Measurements from ENCODE around the gene C1QC.

The C1QC gene

DNA sequence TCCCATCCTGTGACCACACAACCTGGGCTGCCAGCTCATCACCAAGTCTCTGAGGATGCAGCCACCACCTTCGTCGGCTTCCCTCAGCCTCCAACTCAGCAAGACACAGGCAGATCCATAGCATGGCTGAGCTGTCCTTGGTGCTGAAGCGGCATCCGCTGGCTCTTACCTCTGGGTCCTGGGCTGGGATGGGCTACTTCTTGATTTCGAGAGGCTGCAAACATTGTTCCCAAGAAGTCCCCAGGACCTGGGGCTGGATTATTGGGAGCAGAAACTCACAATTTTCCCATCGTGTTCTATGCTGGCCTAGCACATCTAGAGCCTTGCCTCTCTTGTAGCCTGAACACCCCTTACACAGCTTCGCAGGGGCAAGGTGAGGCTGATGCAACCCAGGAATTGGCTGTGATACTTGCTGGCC is 31.9 kb upstream of the C1QC start:
- TF ChIP-seq, protein P1, sequence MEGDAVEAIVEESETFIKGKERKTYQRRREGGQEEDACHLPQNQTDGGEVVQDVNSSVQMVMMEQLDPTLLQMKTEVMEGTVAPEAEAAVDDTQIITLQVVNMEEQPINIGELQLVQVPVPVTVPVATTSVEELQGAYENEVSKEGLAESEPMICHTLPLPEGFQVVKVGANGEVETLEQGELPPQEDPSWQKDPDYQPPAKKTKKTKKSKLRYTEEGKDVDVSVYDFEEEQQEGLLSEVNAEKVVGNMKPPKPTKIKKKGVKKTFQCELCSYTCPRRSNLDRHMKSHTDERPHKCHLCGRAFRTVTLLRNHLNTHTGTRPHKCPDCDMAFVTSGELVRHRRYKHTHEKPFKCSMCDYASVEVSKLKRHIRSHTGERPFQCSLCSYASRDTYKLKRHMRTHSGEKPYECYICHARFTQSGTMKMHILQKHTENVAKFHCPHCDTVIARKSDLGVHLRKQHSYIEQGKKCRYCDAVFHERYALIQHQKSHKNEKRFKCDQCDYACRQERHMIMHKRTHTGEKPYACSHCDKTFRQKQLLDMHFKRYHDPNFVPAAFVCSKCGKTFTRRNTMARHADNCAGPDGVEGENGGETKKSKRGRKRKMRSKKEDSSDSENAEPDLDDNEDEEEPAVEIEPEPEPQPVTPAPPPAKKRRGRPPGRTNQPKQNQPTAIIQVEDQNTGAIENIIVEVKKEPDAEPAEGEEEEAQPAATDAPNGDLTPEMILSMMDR (conservative IDR thresholded peaks at IDR 0.05), result no peak

DNA sequence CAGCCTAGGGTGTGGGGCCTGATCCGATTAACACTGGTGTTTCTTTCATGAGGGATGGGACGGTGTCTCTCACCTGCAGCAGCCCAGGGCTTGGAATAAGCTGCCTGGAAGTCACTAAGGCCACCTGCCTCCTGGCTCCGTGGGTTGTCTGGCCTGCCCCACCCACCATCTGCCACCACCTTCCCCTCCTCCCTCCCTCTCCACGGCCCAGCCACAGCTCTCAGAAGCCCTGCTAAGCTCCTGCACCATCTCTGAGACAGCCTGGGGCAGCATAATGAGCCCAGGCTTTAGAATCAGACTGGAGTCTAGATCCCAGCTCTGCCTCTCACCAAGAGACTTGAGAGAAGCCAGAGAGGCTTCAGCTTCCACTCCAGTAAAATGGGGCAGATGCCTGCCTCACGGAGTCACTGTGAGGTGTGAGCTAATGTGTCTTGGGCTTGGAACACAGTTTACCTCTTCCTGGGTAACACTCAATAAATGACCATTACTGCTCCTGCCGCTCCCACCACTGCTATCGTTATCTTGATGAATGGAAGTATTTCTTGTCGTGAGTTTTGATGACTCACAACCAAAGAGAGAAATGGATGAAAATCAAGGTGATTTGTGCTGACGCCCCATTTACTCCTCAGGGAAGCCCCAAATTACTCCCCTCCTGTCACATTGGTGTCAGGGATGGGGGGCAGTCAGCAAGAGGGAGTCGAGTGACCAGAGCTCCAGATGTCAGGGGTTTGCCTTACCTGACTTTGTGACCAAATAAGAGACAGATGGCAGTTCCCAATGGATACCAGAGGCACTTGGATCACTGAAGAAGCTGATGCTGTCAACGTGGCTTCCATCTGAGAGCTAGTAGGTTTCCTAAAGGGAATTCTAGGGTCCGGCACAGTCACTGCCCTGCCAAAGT is 30.5 kb upstream of the C1QC start:
- no peak overlapping the region for H3K27ac ChIP-seq
- TF ChIP-seq, protein P1 (conservative IDR thresholded peaks at IDR 0.05), result no peak

More for the DNA sequence above, 31.9 kb upstream of the C1QC start:
- H3K27ac ChIP-seq, result no peak overlapping the region

DNA sequence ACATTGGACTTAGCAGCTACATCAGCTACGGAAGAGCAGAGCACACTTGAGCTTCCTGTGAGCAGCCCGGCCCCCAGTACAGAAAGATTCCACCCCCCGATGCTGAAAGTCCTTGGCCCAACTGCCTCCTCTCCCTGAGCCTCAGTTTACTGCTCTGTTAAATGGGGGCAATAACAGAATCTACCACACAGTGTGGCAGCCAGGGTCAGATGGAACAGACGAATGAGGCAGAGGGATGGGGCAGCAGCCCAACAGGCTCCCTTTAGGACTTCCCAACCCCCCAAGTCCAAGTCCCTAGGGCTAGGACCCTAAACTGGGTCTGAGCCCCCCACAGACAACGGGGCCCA is 29.9 kb upstream of the C1QC start:
- TF ChIP-seq, protein P1 (conservative IDR thresholded peaks at IDR 0.05), result no peak
- no peak overlapping the region for H3K27ac ChIP-seq

DNA sequence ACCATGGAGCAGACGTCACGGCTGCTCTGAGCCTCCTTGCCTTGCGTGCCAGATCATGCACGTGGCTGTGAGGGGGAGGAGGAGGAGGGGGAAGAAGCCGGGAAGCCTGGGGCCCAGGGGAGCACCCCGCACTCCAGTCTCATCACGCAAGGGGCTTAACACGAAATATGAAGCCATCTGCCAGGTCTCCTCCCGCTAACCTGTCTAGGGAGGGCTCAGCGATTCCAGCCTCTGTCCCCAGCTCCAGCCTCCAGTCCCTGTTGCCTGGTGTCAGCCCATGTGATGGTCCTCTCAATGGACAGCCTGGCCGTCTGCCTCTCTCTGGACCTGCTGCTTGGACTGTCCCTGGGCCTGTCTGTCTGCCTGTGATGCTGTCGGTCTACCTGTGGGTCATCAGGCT is 29.5 kb upstream of the C1QC start:
- TF ChIP-seq, protein P1 (conservative IDR thresholded peaks at IDR 0.05), result no peak
- H3K27ac ChIP-seq, result no peak overlapping the region

DNA sequence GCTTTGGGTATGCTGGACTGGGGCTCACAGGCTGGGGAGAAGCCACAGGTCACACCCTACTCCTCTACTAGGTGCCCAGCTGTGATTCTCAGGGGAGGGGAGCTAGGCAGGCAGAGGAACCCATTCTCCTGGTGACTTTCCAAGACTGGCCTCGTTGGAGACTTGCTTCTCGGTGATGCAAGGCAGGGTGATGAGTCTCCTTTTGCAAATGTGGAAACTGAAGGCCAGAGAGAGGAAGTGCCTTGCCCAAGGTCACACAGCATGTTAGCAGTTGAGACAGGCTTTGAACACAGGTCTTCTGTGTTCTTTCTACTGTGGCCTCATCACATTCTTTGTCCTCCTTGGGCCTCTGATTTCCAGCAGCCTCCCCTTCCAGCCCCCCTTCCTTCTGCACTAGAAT is 27.5 kb upstream of the C1QC start:
- TF ChIP-seq, protein P1 (conservative IDR thresholded peaks at IDR 0.05), result no peak
- no peak overlapping the region for H3K27ac ChIP-seq

DNA sequence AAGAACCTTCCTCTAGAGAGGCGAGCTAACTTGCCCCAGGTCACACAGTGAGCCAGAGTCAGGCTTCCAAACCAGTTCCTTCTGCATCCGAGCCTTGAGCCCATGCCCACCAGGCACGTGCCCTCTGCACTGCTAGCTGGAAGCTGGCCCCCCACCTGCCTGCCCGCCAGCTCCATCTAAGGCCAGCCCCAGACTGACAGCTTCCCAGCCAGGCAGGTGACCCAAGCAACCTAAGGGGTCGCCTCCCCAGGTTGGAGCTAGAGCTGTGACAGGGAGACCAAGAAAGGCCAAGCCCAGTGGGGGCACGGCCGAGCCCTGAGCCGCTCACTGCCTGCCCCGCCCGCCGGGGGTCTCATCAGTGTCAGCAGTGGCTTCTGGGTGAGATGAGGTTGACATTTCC is 26.9 kb upstream of the C1QC start:
- TF ChIP-seq, protein P1 (conservative IDR thresholded peaks at IDR 0.05), result no peak
- no peak overlapping the region for H3K27ac ChIP-seq

DNA sequence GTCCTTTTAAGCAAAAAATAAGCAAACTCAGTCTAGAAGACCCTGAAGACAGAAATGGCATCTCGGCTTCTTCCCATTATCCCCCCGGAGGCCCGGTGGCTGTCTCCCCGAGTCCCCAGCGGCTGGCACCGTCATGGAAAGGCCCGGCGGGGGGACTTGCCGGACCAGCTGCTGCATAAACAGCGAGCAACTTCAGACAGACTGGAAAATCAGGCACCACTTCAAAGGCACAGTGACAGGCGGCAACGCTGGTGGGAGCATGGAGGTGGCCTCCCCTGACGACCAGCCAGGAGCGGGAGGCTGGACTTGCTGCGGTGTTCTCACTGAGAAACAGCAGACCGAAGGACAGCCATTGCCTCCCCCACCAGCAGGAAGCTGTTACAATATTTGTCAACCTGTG is 25.4 kb upstream of the C1QC start:
- H3K27ac ChIP-seq, result no peak overlapping the region
- TF ChIP-seq, protein P1 (conservative IDR thresholded peaks at IDR 0.05), result no peak
